ENCODE measurements around the gene GPI. TPM values are rescaled to one million over a fixed set of nuclear protein-coding genes. Genes with fewer than 3 reads are reported as not detected.
"Not testable (repeated sequence)": the region's sequence is repeated elsewhere in the genome, so short reads cannot be mapped to it uniquely, and the experiment has no call there.

The GPI gene
- total RNA-seq, 3 donors from 2014 or later = 383 to 449 (median 421) TPM

DNA sequence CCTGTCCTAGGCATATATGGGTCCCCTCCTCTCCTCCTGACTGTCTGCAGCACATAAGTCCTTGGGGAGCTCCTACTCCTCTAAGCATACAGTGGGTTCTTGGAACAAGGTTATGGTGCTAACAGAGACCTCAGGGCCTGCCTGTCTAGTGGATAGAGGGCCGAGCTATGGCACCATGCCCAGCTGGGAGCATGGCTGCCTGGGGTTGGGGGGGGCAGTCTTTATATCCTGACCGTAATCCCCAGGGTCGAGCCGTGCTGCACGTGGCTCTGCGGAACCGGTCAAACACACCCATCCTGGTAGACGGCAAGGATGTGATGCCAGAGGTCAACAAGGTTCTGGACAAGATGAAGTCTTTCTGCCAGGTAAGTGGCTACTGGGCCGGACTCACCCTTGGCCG lies 3.3 kb downstream of the GPI start:
- Mint-ChIP-seq H3K36me3 (ENCODE audit: insufficient read depth) (peaks cover 33% of the 10 kb centered on the region), H3K4me1 (ENCODE audit: low read depth) (peaks cover 37% of the 10 kb centered on the region), H3K4me3 (peak overlapping the region; percentile 35), H3K27me3 (ENCODE audit: low read depth) (no peaks in the 10 kb centered on the region), H3K9me3 (no peaks in the 10 kb centered on the region)
- ATAC-seq = no peak
- no peak for DNase-seq

DNA sequence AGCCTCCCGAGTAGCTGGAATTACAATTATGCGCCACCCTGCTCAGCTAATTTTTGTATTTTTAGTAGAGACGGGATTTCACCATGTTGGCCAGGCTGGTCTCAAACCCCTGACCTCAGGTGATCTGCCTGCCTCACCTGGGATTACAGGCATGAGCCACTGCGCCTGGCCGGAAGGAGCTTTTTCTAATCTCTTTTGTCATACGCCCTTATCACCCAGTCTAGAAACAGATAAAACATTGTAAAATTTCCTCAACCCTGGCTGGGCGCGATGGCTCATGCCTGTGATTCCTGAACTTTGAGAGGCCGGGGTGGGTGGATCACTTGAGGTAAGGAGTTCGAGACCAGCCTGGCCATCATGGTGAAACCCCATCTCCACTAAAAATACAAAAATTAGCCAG lies 4.2 kb downstream of the GPI start:
- DNase-seq; H3K4me3 Mint-ChIP-seq; H3K9me3 Mint-ChIP-seq; ATAC-seq; H3K27me3 Mint-ChIP-seq (ENCODE audit: low read depth): not testable (repeated sequence)
- Mint-ChIP-seq H3K36me3 (ENCODE audit: insufficient read depth) (peaks cover 38% of the 10 kb centered on the region), H3K4me1 (ENCODE audit: low read depth) (peaks cover 40% of the 10 kb centered on the region)

DNA sequence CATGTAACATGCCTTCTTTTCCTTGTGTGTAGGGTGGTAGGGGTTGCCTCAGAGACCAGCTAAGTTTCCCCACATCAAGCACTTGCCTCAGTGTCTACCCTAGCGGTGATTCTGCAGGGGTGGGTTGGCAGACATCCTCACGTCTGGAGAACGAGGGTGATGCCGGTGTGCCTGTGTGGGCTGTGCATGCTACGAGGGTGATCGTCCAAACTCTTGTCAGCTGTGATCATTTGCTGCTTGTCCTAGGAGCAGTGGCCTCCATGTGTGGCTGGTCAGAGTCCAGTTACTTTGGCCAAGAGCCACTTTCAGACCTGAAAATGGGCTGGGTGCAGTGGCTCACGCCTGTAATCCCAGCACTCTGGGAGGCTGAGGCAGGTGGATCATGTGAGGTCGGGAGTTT lies 5.1 kb downstream of the GPI start:
- Mint-ChIP-seq H3K4me3 (no peak overlapping the region), H3K4me1 (ENCODE audit: low read depth) (peaks cover 35% of the 10 kb centered on the region), H3K27me3 (ENCODE audit: low read depth) (no peaks in the 10 kb centered on the region), H3K36me3 (ENCODE audit: insufficient read depth) (peaks cover 41% of the 10 kb centered on the region), H3K9me3 (no peaks in the 10 kb centered on the region)
- ATAC-seq (no peak), DNase-seq (no peak)

DNA sequence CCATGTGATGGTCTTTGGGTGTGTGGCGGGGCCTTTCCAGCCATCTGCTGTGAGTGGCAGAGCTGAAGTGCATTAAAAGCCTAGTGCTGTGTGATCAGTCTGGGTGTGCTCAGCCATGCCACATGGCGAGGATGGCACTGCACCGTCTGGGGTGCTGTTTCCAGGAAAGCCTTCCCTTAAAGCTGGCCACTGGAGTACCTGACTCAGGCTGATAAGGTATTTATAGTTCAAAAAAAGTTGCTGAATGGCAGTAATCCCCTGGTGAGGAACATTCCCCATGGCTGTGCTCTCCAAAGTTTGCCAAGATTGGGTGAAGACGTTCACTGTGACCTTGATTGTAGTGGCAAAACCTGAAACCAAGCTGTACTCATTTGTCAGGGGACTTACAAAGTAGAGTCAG lies 6.0 kb downstream of the GPI start:
- peaks cover 38% of the 10 kb centered on the region for H3K36me3 Mint-ChIP-seq (ENCODE audit: insufficient read depth)
- H3K27me3 Mint-ChIP-seq (ENCODE audit: low read depth) = no peaks in the 10 kb centered on the region
- no peak for DNase-seq
- H3K9me3 Mint-ChIP-seq = no peaks in the 10 kb centered on the region
- peak in 1 of 2 donors; percentile 21 for ATAC-seq
- H3K4me3 Mint-ChIP-seq = no peak overlapping the region
- H3K4me1 Mint-ChIP-seq (ENCODE audit: low read depth) = peaks cover 31% of the 10 kb centered on the region

DNA sequence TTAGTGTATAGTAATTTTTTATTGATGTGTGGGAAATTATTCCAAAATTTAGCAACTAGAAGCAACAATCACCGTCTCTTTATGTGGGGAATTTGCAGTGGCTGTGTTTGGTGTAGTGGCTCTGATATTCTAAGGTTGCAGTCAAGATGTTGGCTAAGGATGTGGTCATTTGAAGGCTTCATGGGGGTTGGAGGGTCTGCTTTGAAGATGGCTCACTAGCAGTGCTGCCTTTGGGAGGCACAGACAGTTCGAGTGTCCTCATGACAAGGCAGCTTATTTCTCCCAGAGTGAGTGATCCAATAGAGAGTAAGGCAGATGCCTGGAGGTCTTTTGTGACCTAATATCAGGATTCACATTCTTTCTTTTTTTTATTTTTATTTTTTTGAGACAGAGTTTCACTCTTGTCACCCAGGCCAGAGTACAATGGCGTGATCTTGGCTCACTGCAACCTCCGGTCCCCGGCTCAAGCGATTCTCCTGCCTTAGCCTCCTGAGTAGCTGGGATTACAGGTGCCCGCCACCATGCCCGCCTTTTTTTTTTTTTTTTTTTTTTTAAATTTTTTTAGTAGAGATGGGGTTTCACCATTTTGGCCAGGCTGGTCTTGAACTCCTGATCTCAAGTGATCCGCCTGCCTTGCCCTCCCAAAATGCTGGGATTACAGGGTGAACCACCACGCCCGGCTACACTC lies 8.7 kb downstream of the GPI start:
- no peak for ATAC-seq
- DNase-seq = no peak
- Mint-ChIP-seq H3K36me3 (ENCODE audit: insufficient read depth) (peaks cover 38% of the 10 kb centered on the region), H3K27me3 (ENCODE audit: low read depth) (no peaks in the 10 kb centered on the region), H3K4me3 (no peak overlapping the region), H3K9me3 (no peaks in the 10 kb centered on the region), H3K4me1 (ENCODE audit: low read depth) (peaks cover 11% of the 10 kb centered on the region)

DNA sequence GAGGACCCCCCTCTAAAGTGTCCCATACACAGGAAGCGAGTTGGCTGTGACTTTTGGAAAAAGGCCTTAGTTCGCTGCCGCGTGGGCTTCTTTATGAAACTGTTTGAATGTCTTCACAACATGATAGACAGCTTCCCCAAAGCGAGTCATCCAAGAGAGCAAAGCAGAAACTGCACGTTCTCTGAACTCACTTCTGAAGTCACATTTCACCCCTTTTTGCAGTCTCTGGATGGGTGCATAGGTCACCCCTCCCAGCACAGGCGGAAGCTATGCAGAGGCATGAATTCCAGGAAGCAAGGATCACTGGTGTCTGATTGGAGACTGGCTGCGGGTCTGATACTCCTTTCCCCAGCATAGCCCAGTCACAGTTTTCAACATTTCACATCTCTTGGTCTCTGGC lies 10.6 kb downstream of the GPI start:
- Mint-ChIP-seq H3K27me3 (ENCODE audit: low read depth) (no peaks in the 10 kb centered on the region), H3K36me3 (ENCODE audit: insufficient read depth) (peaks cover 32% of the 10 kb centered on the region)
- ATAC-seq = no peak

DNA sequence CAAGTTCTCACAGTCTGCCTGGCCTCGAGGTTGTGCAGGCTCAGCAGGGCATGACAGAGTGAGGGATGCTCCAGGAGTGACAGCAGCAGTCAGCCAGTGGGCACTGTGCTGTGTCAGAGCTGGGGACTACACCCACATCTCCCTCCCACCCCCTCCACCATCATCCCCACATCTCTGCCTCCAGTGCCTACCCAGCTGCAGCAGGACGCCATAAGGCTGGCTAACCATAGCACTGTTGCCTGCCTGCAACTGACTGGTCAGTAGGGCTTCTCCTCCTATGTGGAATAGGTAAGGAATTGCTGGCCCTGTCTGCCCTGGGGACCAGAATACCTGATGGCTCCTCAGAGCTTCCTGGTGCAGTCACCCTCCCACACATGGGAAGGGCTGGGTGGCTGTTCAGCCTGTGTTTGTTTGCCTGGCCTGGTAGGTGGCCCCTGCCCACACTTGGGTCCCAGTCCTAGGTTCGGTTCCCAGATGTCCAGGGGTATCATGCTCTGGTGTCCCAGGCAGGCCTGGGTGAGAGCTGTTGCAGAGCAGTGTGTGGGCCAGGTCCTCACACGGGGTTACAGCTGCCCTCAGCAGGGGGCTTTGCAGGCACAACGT lies 15.7 kb downstream of the GPI start:
- DNase-seq = no peak
- Mint-ChIP-seq H3K4me1 (ENCODE audit: low read depth) (no peaks in the 10 kb centered on the region), H3K36me3 (ENCODE audit: insufficient read depth) (peaks cover 54% of the 10 kb centered on the region), H3K4me3 (no peak overlapping the region), H3K9me3 (no peaks in the 10 kb centered on the region), H3K27me3 (ENCODE audit: low read depth) (no peaks in the 10 kb centered on the region)
- ATAC-seq = no peak

More for the DNA sequence above, 10.6 kb downstream of the GPI start:
- no peak for DNase-seq
- Mint-ChIP-seq H3K4me1 (ENCODE audit: low read depth) (peaks cover 6% of the 10 kb centered on the region), H3K9me3 (no peaks in the 10 kb centered on the region), H3K4me3 (no peak overlapping the region)

DNA sequence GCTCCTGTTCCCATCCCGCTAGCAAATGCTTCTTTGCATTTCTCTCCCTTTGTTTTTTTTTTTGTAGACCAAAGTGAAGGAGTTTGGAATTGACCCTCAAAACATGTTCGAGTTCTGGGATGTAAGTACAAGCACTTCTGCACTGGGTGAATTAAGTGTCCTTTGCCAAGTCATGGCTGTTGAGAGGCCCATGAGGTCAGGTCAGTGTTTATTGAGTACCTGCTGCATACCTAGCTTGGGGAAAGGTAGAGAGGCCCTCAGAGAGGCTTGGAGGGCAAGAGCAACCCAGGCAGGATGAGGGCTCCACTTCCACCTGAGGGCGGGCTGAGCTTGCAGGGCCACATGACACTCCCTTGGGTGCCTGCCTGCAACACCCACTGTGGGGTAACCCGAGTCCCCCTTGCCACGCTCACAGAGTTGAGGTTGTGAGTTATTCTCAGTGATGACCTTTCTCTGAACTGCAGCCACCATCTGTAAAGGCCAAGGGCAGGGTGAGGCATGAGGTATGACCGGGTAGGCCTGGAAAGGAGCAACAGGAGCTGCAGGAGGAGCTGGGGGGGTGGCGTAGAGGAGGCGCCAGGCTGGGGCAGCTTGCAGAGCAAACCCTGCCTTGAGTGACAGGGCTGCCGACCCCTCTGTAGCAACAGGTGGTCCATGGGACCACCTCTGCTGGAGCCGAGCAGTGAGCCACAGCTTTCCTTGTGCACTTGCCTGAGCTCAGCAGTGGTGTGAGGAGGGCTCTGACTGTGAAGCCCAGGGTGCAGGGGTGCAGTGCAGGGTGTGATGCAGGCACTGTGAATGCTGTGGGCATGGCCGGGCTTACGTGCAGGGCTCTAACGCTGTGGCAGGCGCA lies 16.6 kb downstream of the GPI start:
- Mint-ChIP-seq H3K4me1 (ENCODE audit: low read depth) (no peaks in the 10 kb centered on the region), H3K9me3 (no peaks in the 10 kb centered on the region), H3K36me3 (ENCODE audit: insufficient read depth) (peaks cover 62% of the 10 kb centered on the region), H3K4me3 (no peak overlapping the region), H3K27me3 (ENCODE audit: low read depth) (no peaks in the 10 kb centered on the region)
- DNase-seq = no peak
- no peak for ATAC-seq

DNA sequence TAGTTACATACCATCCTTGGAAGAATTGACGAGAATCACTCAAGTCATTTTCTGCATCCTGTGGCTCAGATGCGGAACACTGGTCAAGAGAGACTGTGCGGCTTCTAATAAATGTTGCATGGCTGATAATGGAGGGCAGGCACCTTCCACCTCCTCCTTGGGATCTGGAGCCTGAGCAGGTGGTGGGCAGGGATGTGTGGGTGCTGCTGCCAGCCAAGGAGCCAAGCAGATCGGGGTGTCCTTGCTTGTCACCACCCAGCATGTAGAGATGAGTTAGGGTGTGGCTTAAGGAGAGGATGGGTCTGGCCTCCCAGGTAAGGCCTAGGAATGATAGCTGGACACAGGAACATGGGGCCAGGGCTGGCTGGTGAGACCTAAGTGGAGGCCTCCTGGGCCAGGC lies 17.5 kb downstream of the GPI start:
- H3K36me3 Mint-ChIP-seq (ENCODE audit: insufficient read depth) = peaks cover 60% of the 10 kb centered on the region
- no peak for ATAC-seq
- no peaks in the 10 kb centered on the region for H3K27me3 Mint-ChIP-seq (ENCODE audit: low read depth)

DNA sequence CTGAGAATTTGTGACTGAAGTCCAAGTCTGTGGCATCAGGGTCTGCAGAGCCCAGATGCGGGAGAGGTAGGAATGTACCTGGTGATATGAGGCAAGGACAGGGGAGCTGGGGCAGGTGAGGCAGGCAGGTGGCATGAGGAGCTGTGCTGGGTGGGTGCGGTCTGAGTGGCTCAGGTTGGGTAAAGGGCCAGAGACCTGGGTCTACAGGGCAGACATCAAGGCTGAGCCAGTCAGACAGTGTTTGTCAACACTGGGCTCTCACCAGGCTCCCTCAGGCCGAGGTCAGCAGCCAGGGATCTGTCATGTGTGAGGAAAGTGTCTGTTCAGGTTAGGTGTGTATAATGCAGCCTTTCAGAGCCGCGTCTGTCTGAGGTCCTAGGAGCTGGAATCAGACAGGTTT lies 18.6 kb downstream of the GPI start:
- Mint-ChIP-seq H3K27me3 (ENCODE audit: low read depth) (no peaks in the 10 kb centered on the region), H3K4me3 (no peak overlapping the region), H3K36me3 (ENCODE audit: insufficient read depth) (peaks cover 55% of the 10 kb centered on the region), H3K9me3 (no peaks in the 10 kb centered on the region), H3K4me1 (ENCODE audit: low read depth) (no peaks in the 10 kb centered on the region)
- ATAC-seq (no peak), DNase-seq (no peak)

More for the DNA sequence above, 17.5 kb downstream of the GPI start:
- H3K4me3 Mint-ChIP-seq = no peak overlapping the region
- no peaks in the 10 kb centered on the region for H3K4me1 Mint-ChIP-seq (ENCODE audit: low read depth)
- H3K9me3 Mint-ChIP-seq = no peaks in the 10 kb centered on the region
- no peak for DNase-seq

DNA sequence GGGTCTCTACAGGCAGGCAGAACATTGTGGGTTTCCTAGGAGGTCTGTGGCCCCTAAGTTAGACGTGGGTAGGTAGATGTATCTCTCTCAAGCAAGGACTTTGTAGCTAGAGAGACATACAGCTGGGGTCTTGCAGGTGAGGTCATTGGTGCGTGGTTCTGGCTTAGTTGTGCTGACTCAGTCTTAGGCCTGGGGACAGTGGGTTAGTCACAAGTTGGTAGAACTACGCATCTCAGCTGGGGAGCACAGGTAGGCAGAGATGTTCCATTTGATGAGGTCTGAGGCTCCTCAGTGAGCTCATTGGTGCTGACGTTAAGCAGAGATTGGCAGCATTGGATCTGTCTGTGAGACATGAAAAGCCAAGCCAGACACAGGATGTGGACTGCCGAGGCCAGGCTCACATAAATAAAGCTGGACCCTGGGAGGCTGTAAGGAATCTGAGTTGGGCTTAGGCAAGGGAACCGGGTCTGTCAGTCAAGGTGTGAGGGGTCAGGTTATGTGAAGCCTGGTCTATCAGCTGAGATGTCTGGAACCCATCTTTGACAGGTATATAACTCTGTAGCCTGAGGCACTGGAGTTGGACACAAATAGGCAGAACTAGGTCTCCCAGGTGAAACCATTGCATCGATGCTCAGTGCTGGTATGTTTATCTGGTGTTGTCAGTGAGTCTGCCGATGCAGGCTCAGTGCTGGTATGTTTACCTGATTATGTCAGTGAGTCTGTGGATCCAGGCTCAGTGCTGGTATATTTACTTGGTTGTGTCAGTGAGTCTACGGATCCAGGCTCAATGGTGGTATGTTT lies 21.8 kb downstream of the GPI start:
- ATAC-seq (peak in 1 of 2 donors; percentile 21), DNase-seq (no peak)
- Mint-ChIP-seq H3K36me3 (ENCODE audit: insufficient read depth) (peaks cover 44% of the 10 kb centered on the region), H3K4me3 (no peak overlapping the region), H3K4me1 (ENCODE audit: low read depth) (no peaks in the 10 kb centered on the region), H3K27me3 (ENCODE audit: low read depth) (no peaks in the 10 kb centered on the region), H3K9me3 (no peaks in the 10 kb centered on the region)

DNA sequence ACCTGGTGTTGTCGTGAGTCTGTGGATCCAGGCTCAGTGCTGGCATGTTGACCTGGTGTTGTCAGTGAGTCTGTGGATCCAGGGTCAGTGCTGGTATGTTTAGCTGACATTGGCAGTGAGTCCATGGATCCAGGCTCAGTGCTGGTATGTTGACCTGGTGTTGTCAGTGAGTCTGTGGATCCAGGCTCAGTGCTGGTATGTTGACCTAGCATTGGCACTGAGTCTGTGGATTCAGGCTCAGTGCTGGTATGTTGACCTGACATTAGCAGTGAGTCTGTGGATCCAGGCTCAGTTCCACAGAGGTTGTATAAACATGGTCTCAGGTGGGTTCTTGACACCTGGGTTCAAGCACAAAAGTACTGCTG lies 22.4 kb downstream of the GPI start:
- H3K4me3 Mint-ChIP-seq = no peak overlapping the region
- H3K36me3 Mint-ChIP-seq (ENCODE audit: insufficient read depth) = peaks cover 40% of the 10 kb centered on the region
- ATAC-seq = no peak
- H3K4me1 Mint-ChIP-seq (ENCODE audit: low read depth) = no peaks in the 10 kb centered on the region
- H3K9me3 Mint-ChIP-seq = no peaks in the 10 kb centered on the region
- no peak for DNase-seq
- H3K27me3 Mint-ChIP-seq (ENCODE audit: low read depth) = no peaks in the 10 kb centered on the region

DNA sequence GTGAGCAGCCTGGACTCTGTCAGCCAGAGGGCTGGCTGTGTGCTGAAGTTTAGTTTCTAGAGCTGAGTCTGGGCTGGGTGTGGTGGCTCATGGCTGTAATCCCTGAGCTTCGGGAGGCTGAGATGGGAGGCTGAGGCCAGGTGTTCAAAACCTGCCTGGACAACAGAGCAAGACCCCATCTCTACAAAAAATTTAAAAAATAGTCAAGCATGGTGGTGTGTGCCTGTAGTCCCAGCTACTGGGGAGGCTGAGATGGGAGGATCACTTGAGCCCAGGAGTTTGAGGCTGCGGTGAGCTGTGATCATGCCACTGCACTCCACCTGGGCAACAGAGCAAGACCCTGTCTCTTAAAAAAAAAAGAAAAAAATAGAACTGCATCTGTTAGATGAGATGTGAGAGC lies 23.7 kb downstream of the GPI start:
- not testable (repeated sequence) for DNase-seq; ATAC-seq; H3K9me3 Mint-ChIP-seq; H3K4me3 Mint-ChIP-seq; H3K4me1 Mint-ChIP-seq (ENCODE audit: low read depth); H3K27me3 Mint-ChIP-seq (ENCODE audit: low read depth)
- H3K36me3 Mint-ChIP-seq (ENCODE audit: insufficient read depth) = peaks cover 27% of the 10 kb centered on the region

DNA sequence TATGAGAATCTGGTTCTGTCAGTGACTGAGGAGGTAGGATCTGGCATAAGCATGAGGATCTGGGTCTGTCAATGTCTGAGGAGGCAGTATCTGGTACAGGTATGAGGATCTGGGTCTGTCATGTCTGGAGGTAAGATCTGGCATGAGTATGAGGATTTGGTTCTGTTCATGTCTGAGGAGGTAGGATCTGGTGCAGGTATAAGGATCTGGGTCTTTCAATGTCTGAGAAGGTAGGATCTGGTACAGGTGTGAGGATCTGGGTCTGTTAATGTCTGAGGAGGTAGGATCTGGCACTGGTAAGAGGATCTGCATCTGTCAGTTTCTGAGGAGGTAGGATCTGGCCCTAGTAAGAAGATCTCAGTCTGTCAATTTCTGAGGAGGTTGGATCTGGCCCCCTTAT lies 26.8 kb downstream of the GPI start:
- Mint-ChIP-seq H3K4me1 (ENCODE audit: low read depth) (no peaks in the 10 kb centered on the region), H3K4me3 (no peak overlapping the region), H3K9me3 (no peaks in the 10 kb centered on the region), H3K27me3 (ENCODE audit: low read depth) (no peaks in the 10 kb centered on the region), H3K36me3 (ENCODE audit: insufficient read depth) (peaks cover 10% of the 10 kb centered on the region)
- DNase-seq (no peak), ATAC-seq (no peak)

Measured in activated T-cell treated with anti-CD3 and anti-CD28 coated beads, Interleukin-2, amount 50 U/mL, for 4 hours (primary cell).